Neural cell (in vitro differentiated cells): ENCODE results near the gene HDGFL2.

Source experiments
- CTCF ChIP-seq: fragments of 450-650 bp; IDR thresholded peaks from 2 replicates; pipeline ENCODE4 v1.5.1; 2014; ENCODE audit warnings: antibody characterized with exemption, mild to moderate bottlenecking, moderate library complexity; ENCODE audit not compliant: poor library complexity, severe bottlenecking
- REST ChIP-seq: IDR thresholded peaks from 2 replicates; pipeline ENCODE4 v1.6.1; 2012; ENCODE audit warnings: borderline replicate concordance

GRCh38 chr19:4425537-4425936 lies 46.6 kb upstream of the HDGFL2 start:
- TF ChIP-seq REST = no peak
- no peak for TF ChIP-seq CTCF
